ENCODE data around the gene DNM2. TPM values are rescaled to one million over a fixed set of nuclear protein-coding genes. Genes with fewer than 3 reads are reported as not detected.

DNM2 gene
- total and polyA plus RNA-seq, 7 donors: 70.6 to 149 (median 122) TPM

DNA sequence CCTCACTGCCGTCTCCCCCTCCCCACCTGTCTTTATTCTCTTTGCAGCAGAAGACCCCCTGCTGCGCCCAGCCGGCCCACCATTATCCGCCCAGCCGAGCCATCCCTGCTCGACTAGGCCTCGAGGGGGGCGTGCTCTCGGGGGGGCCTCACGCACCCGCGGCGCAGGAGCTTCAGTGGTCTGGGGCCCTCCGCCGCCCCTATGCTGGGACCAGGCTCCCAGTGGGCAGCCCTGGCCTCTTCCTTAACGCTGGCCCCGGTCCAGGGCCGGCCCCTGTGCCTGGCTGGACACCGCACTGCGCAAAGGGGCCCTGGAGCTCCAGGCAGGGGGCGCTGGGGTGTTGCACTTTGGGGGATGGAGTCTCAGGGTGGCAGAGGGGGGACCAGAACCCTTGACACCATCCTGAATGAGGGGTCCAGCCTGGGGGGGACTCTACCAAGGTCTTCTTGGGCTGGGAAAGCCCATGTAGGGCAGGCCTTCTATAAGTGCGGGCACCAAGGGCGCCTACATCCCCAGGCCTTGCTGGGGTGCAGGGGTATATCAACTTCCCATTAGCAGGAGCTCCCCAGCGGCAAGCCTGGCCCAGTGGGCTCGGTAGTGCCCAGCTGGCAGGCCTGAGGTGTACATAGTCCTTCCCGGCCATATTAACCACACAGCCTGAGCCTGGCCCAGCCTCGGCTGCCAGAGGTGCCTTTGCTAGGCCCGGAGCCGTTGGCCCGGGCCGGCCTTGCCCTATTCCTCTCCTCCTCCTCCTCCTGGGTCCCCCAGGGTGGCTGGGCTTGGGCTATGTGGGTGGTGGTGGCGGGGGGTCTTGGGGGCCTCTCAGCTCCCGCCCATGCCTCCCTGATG, 113.3 kb downstream of the DNM2 start:
- WGBS, 3 donors: 78 to 86% (median 79%) methylated on average over 33 of the region's 33 CpGs
- intact Hi-C loops (cut with DNase I): no loop called here
- H3K4me3 ChIP-seq: no peak overlapping the region
- H3K27ac ChIP-seq: no peak overlapping the region
- TF ChIP-seq, protein P1, sequence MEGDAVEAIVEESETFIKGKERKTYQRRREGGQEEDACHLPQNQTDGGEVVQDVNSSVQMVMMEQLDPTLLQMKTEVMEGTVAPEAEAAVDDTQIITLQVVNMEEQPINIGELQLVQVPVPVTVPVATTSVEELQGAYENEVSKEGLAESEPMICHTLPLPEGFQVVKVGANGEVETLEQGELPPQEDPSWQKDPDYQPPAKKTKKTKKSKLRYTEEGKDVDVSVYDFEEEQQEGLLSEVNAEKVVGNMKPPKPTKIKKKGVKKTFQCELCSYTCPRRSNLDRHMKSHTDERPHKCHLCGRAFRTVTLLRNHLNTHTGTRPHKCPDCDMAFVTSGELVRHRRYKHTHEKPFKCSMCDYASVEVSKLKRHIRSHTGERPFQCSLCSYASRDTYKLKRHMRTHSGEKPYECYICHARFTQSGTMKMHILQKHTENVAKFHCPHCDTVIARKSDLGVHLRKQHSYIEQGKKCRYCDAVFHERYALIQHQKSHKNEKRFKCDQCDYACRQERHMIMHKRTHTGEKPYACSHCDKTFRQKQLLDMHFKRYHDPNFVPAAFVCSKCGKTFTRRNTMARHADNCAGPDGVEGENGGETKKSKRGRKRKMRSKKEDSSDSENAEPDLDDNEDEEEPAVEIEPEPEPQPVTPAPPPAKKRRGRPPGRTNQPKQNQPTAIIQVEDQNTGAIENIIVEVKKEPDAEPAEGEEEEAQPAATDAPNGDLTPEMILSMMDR (IDR thresholded peaks at IDR 0.05): no peak
- H3K4me1 ChIP-seq: peaks cover 3% of the 10 kb centered on the region
- no peak for ATAC-seq
- peaks cover 0 to 80% of the 10 kb centered on the region in 2 donors for H3K36me3 ChIP-seq (ENCODE audit: insufficient read depth in 1 of 2, low read depth in 1 of 2)
- DNase-seq: no peak
- H3K27me3 ChIP-seq (ENCODE audit: insufficient read depth in 3 of 3, low read length in 2 of 3): no peaks in the 10 kb centered on the region
- no peaks in the 10 kb centered on the region for H3K9me3 ChIP-seq

DNA sequence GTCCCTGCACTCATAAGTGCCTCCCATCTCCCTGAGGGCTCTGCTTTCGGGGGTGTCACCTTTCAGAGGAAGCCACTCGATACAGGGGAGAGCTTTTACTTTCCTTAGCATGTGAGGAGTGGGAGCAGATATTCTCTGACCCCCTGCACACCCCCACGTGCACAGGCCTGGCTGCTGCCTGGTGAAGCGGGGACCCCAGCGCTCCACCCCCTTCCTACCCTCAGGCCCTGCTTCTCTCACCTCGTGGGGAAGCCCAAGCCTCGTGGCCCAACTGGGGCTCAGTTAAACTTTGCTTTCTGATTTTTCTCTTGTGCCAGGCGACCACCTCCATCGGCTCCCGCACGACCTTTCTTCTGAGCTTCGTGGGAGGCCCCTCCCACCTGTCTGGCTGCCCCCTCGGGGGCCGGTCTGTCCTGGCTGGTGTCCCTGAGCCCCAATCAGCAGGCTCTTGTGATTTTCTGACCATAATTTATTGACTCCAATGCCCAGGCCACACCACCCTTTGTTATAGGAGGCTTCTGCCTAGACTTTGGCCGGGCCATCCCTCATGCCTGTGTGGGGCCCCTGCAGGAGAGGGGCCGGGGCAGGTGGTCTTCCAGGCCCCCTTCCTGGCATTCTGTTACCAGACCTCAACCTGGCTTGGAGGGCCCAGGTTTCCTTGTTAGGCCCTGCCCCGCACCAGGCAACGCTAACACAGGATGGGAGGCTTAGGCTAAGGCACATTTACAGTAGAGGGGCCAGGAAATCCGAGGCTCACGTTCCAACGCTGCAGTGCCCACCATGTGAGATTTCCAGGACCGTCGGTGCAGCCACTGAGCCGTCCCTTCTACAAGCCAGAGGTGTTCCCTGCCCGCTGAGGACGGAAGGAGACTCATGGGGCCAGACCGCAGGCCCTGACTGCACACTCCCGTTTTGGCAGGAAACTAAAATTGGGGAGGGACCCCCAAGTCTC, 114.4 kb downstream of the DNM2 start:
- ATAC-seq (no peak), DNase-seq (no peak)
- H3K36me3 ChIP-seq (ENCODE audit: insufficient read depth in 1 of 2, low read depth in 1 of 2): peaks cover 0 to 69% of the 10 kb centered on the region in 2 donors
- WGBS, 3 donors: 67 to 72% (median 72%) methylated on average over 27 to 28 of the region's 28 CpGs
- intact Hi-C loops (cut with DNase I): no loop called here
- peaks cover 5% of the 10 kb centered on the region for H3K9me3 ChIP-seq
- no peaks in the 10 kb centered on the region for H3K27me3 ChIP-seq (ENCODE audit: insufficient read depth in 3 of 3, low read length in 2 of 3)
- peaks cover 7% of the 10 kb centered on the region for H3K4me1 ChIP-seq
- TF ChIP-seq, protein P1 (IDR thresholded peaks at IDR 0.05): no peak
- no peak overlapping the region for H3K4me3 ChIP-seq
- H3K27ac ChIP-seq: no peak overlapping the region

DNA sequence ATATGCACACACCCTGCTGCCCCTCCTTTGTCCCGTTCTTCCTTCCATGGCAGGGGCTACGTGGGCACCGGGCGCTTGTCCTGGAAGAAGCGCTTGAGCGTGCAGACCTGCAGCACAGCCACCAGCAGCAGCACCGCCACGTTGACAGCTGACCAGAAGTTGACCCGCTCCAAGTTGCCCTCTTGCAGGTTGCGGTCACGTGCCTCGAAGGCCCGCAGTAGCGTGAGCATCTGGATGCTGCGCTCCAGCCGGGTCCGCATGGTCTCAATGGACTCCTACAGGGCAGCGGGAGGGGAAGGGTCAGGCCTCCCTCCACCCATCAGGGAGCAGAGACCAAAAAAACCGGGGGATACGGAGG, 115.0 kb downstream of the DNM2 start:
- 73 to 78% (median 74%) methylated on average over 20 of the region's 20 CpGs for WGBS, 3 donors
- intact Hi-C loops (cut with DNase I): no loop called here
- no peak for DNase-seq
- no peak for ATAC-seq
- H3K4me3 ChIP-seq: no peak overlapping the region
- H3K4me1 ChIP-seq: peaks cover 7% of the 10 kb centered on the region
- H3K27ac ChIP-seq: no peak overlapping the region
- peaks cover 5% of the 10 kb centered on the region for H3K9me3 ChIP-seq
- TF ChIP-seq, protein P1 (IDR thresholded peaks at IDR 0.05): no peak
- H3K36me3 ChIP-seq (ENCODE audit: insufficient read depth in 1 of 2, low read depth in 1 of 2): peaks cover 0 to 62% of the 10 kb centered on the region in 2 donors
- no peaks in the 10 kb centered on the region for H3K27me3 ChIP-seq (ENCODE audit: insufficient read depth in 3 of 3, low read length in 2 of 3)

DNA sequence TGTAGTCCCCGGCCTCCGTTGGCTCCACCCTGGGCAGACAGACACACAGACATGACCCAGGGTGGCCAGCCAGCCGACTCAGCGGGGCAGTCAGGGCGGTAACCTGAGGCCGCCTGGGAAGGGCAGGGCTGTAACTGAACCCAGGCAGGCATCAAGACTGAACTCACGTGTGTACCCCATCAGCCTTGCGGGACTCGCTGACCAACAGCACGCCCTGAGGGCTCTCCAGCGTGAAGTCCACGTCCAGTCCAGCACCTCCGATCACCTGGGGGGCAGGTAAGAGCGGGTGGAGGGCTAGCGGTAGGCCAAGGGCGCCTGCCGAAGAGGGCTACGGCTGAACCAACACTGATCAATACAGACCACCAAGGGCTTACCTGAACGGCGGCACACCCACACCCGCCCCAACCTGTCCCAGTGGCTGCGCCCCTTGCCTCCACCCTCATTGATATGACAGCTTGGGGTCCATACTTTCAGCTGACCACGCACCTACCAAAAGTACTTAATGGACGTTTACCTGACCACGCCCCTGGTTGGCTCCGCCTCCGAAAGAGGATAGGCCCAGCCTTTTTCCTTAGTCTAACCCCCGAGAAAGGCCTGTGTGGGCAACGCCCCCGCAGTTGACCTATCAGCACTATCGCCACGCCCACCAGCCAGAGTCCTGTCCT, 117.3 kb downstream of the DNM2 start:
- Histone ChIP-seq H3K4me3 (peak overlapping the region; percentile 84), H3K27me3 (ENCODE audit: insufficient read depth in 3 of 3, low read length in 2 of 3) (no peaks in the 10 kb centered on the region), H3K4me1 (peaks cover 7% of the 10 kb centered on the region), H3K36me3 (ENCODE audit: insufficient read depth in 1 of 2, low read depth in 1 of 2) (peaks cover 0 to 44% of the 10 kb centered on the region in 2 donors), H3K27ac (peak overlapping the region; percentile 99), H3K9me3 (peaks cover 5% of the 10 kb centered on the region)
- DNase-seq (peak; percentile 49 to 77), ATAC-seq (peak; percentile 0 to 22 (median 0))
- 34 to 39% (median 37%) methylated on average over 30 to 32 of the region's 32 CpGs for WGBS, 3 donors
- intact Hi-C loops (cut with DNase I): no loop called here
- TF ChIP-seq, protein P1 (IDR thresholded peaks at IDR 0.05): no peak
